ENCODE measurements around the gene CCDC110.

Gene CCDC110
- long read RNA-seq = 0 reads

GRCh38 chr4:185471235-185472102 lies at the start of gene CCDC110:
TSS of gene CCDC110 (minus strand) at chr4:185471733. CDS start at chr4:185471683, 50 bp downstream.
- TF ChIP-seq POLR2AphosphoS5 (IDR thresholded peaks at IDR 0.05; ENCODE audit: low read depth) = no peak
- peaks cover 25% of the 10 kb centered on the region for H3K27me3 ChIP-seq (ENCODE audit: insufficient read depth, poor library complexity, severe bottlenecking)
- H3K27ac ChIP-seq (replicated peaks) = no peak within 1 kb of the TSS
- peak; percentile 33 to 36 for DNase-seq (ENCODE audit: low read depth in 1 of 2, low spot score in 1 of 2)
- H3K4me3 ChIP-seq (replicated peaks; ENCODE audit: insufficient read depth, low read length) = peak within 1 kb of the TSS; percentile 49

- no peak for TF ChIP-seq REST (IDR thresholded peaks at IDR 0.05; ENCODE audit: insufficient replicate concordance, low read depth)
- no peak for TF ChIP-seq POLR2AphosphoS5 (IDR thresholded peaks at IDR 0.05; ENCODE audit: low read depth)
- no peak for TF ChIP-seq GABPA (IDR thresholded peaks at IDR 0.05; ENCODE audit: low read depth)
- TF ChIP-seq SPI1 (IDR thresholded peaks at IDR 0.05; ENCODE audit: borderline replicate concordance, low read depth) = no peak
- no peak for TF ChIP-seq CTCF (IDR thresholded peaks at IDR 0.05; ENCODE audit: insufficient read depth, low read length)
- H3K27me3 ChIP-seq (ENCODE audit: insufficient read depth, poor library complexity, severe bottlenecking) = peaks cover 20% of the 10 kb centered on the region
- H3K4me3 ChIP-seq (replicated peaks; ENCODE audit: insufficient read depth, low read length) = no peak overlapping the region
- no peak overlapping the region for H3K27ac ChIP-seq (replicated peaks)
- DNase-seq (ENCODE audit: low read depth in 1 of 2, low spot score in 1 of 2) = no peak
These were observed 48.6 kb upstream of the CCDC110 start for GRCh38 chr4:185520119-185520518.

- peaks cover 27% of the 10 kb centered on the region for H3K27me3 ChIP-seq (ENCODE audit: insufficient read depth, poor library complexity, severe bottlenecking)
- H3K4me3 ChIP-seq (replicated peaks; ENCODE audit: insufficient read depth, low read length) = no peak overlapping the region
- DNase-seq (ENCODE audit: low read depth in 1 of 2, low spot score in 1 of 2) = no peak
- H3K27ac ChIP-seq (replicated peaks) = no peak overlapping the region
- TF ChIP-seq CTCF (IDR thresholded peaks at IDR 0.05; ENCODE audit: insufficient read depth, low read length) = no peak
- no peak for TF ChIP-seq POLR2AphosphoS5 (IDR thresholded peaks at IDR 0.05; ENCODE audit: low read depth)
- TF ChIP-seq SPI1 (IDR thresholded peaks at IDR 0.05; ENCODE audit: borderline replicate concordance, low read depth) = no peak
- TF ChIP-seq GABPA (IDR thresholded peaks at IDR 0.05; ENCODE audit: low read depth) = no peak
- no peak for TF ChIP-seq REST (IDR thresholded peaks at IDR 0.05; ENCODE audit: insufficient replicate concordance, low read depth)
These were observed 47.0 kb upstream of the CCDC110 start for GRCh38 chr4:185518494-185518893.

DNA sequence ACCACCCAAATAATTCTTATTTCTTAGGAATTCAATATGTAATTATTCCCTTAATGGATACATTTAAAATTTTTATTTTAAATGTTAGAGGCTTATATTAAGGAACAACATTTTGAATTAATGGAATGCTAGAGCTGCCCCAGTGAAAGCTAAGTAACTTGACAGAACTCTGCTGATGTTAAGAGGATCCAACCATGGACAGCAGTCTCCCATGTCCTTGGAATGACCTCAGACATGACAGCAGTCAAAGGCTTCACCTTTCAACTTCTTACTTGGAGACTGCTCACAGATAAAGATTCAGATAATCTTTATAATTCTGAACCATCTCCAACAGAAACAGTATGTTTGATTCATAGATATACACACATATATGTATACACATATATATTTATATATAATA lies 46.5 kb upstream of the CCDC110 start:
- Histone ChIP-seq H3K27ac (replicated peaks) (no peak overlapping the region), H3K4me3 (replicated peaks; ENCODE audit: insufficient read depth, low read length) (no peak overlapping the region), H3K27me3 (ENCODE audit: insufficient read depth, poor library complexity, severe bottlenecking) (peaks cover 28% of the 10 kb centered on the region)
- no peak for DNase-seq (ENCODE audit: low read depth in 1 of 2, low spot score in 1 of 2)
- TF ChIP-seq REST (IDR thresholded peaks at IDR 0.05; ENCODE audit: insufficient replicate concordance, low read depth) = peak; percentile 66
- TF ChIP-seq CTCF (IDR thresholded peaks at IDR 0.05; ENCODE audit: insufficient read depth, low read length) = no peak
